Breast epithelium (tissue), 4 donors: Measurements from ENCODE around the gene PLEKHG7. TPM values are rescaled to one million over a fixed set of nuclear protein-coding genes. Genes with fewer than 3 reads are reported as not detected.

Experiments
- DNase-seq, 2 donors: peaks; one replicate each; pipeline ENCODE4 v3.0.0-alpha.2; 2019; ENCODE audit warnings: low spot score in 2 of 2
- H3K27ac ChIP-seq, 2 donors: fragments of 200-600 bp; sonication (generic) in 1 of 2; one replicate each; pipeline ENCODE4 v1.5.1; 2016 to 2019; ENCODE audit warnings: mild to moderate bottlenecking in 1 of 2
- H3K27me3 ChIP-seq, 2 donors: fragments of 200-600 bp; sonication (generic) in 1 of 2; one replicate each; pipeline versions ENCODE4 v1.5.1 to v1.6.0; 2017 to 2019; ENCODE audit warnings: control low read depth in 1 of 2, mild to moderate bottlenecking in 1 of 2
- H3K36me3 ChIP-seq: fragments of 200-600 bp; one replicate; pipeline ENCODE4 v1.5.1; 2019
- H3K4me1 ChIP-seq, 2 donors: fragments of 200-600 bp; sonication (generic); one replicate each; pipeline ENCODE4 v1.5.1; 2016 to 2019; ENCODE audit warnings: control low read depth in 1 of 2
- H3K4me3 ChIP-seq, 3 donors: fragments of 200-600 bp; sonication (generic); 1 replicate in 2 of 3; 2 replicates in 1 of 3; pipeline ENCODE4 v1.5.1; 2016 to 2019; ENCODE audit warnings: mild to moderate bottlenecking in 3 of 3, moderate library complexity in 2 of 3
- H3K9me3 ChIP-seq, 2 donors: fragments of 200-600 bp; sonication (generic) in 1 of 2; one replicate each; pipeline ENCODE4 v1.5.1; 2016 to 2019; ENCODE audit warnings: control low read depth in 1 of 2
- POLR2A ChIP-seq: fragments of 450-650 bp; IDR thresholded peaks from one replicate; pipeline ENCODE4 v1.6.1; 2016; ENCODE audit warnings: antibody characterized with exemption, mild to moderate bottlenecking, moderate library complexity
- POLR2AphosphoS5 ChIP-seq, 3 donors: sonication (generic); formaldehyde crosslinking; IDR thresholded peaks; one replicate each; pipeline ENCODE4 v1.6.1; 2017; ENCODE audit warnings: antibody characterized with exemption in 3 of 3
- intact Hi-C: fragments of 100-400 bp; cut with DNase I; formaldehyde crosslinking; loops from one replicate; pipeline ENCODE4 v1.15.1; 2023; ENCODE audit warnings: low total_unique reads
- total RNA-seq, 3 donors: library from RNA; depleted of rRNA; stranded (reverse); fragments of >200 nt; gene quantifications; one replicate each; pipeline ENCODE4 v1.1.0, GENCODE V29; 2016
- TF ChIP-seq, protein P1 (sequence below), 3 donors: fragments of 450-650 bp; IDR thresholded peaks; one replicate each; pipeline ENCODE4 v1.5.1; 2016 to 2017; ENCODE audit warnings: antibody characterized with exemption in 3 of 3, mild to moderate bottlenecking in 3 of 3, moderate library complexity in 3 of 3

The PLEKHG7 gene
- total RNA-seq, 3 donors from 2014 or later, result 0.15 to 0.33 TPM; not detected in 1

DNA sequence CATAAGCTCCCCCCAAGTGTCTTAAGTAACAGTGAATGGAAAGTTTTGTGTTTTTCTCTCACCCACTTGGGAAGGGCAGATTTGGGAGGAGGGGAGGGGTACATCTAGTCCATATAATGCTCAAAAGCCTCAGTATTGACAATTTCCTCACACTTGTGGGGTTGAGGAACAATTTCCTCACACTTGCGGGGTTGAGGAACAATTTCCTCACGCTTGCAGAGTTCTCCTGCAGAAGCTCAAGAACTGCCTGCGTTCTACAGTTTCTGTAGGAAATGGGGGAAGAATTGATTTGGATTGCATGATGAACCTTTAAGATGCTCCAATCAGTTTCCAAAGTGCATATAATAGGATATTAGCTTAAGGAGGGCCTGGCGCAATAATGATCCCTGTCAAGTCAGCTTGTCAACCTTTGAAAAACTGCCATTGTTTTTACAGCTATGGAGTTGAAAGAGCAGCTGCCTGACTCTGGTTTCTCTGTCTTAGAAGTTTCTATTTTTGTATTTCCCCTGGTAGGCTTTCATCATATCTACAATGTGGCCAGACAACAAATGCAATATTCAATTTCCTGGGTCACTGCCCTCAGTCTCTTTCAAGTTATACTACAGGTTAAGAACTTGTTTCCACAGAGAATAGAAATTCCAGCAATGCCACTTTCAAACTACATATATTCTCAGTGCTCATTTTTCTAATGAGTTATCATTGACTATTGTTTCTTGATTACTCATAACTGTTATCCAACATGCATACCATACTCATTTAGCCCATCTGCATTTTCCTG, 66.5 kb downstream of the PLEKHG7 start:
- no peak for DNase-seq

DNA sequence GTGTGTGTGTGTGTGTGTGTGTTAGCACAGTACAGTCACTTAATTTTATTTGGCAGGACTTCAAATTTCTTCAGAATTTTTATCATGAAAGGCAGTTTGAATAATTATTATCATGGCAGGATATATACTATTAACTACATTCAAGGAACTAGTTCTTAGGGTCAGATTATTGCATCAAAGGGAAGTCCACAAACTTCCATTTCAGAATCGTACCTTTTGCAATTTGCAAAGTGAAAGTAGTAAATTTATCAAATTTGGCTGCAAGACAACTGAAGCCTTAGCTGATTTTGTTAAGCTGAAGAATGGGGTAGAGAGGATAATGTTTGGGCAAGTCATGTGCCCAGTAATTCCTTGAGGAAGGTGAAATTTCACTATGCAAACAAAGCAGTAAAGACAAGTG, 68.2 kb downstream of the PLEKHG7 start:
- H3K27ac ChIP-seq, result no peak overlapping the region
- H3K4me1 ChIP-seq, result no peaks in the 10 kb centered on the region
- no peaks in the 10 kb centered on the region for H3K27me3 ChIP-seq
- no peak for TF ChIP-seq POLR2A
- TF ChIP-seq, protein P1, sequence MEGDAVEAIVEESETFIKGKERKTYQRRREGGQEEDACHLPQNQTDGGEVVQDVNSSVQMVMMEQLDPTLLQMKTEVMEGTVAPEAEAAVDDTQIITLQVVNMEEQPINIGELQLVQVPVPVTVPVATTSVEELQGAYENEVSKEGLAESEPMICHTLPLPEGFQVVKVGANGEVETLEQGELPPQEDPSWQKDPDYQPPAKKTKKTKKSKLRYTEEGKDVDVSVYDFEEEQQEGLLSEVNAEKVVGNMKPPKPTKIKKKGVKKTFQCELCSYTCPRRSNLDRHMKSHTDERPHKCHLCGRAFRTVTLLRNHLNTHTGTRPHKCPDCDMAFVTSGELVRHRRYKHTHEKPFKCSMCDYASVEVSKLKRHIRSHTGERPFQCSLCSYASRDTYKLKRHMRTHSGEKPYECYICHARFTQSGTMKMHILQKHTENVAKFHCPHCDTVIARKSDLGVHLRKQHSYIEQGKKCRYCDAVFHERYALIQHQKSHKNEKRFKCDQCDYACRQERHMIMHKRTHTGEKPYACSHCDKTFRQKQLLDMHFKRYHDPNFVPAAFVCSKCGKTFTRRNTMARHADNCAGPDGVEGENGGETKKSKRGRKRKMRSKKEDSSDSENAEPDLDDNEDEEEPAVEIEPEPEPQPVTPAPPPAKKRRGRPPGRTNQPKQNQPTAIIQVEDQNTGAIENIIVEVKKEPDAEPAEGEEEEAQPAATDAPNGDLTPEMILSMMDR (IDR thresholded peaks at IDR 0.05), result no peak
- no peak for TF ChIP-seq POLR2AphosphoS5 (IDR thresholded peaks at IDR 0.05)
- intact Hi-C loops, result no loop called here
- DNase-seq, result no peak
- H3K36me3 ChIP-seq, result no peaks in the 10 kb centered on the region
- H3K4me3 ChIP-seq, result no peak overlapping the region
- H3K9me3 ChIP-seq, result no peaks in the 10 kb centered on the region

More for the DNA sequence above, 66.5 kb downstream of the PLEKHG7 start:
- Histone ChIP-seq H3K4me3 (no peak overlapping the region), H3K27me3 (no peaks in the 10 kb centered on the region), H3K27ac (peak overlapping the region in 1 of 2 donors; percentile 29), H3K9me3 (no peaks in the 10 kb centered on the region), H3K4me1 (no peaks in the 10 kb centered on the region), H3K36me3 (no peaks in the 10 kb centered on the region)
- intact Hi-C loops, result no loop called here
- TF ChIP-seq POLR2A, result no peak
- TF ChIP-seq, protein P1 (IDR thresholded peaks at IDR 0.05), result no peak
- no peak for TF ChIP-seq POLR2AphosphoS5 (IDR thresholded peaks at IDR 0.05)

DNA sequence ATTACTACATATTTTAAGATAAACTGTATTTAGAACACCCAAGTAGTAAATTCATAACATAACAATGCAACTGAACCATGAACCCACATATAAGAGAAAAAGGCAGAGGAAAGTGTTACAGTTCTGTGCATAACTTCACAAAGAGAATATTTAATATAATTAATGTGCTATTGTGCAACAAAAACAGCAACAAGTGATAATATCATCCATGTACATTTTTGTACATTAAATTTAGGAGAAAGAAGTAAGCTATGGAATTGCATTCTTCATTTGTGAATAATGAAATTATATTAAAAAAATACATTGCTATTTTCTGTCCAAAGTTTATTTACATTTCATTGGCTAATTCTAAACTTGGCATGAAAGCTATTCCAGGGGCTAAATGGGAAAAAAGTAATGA, 72.6 kb downstream of the PLEKHG7 start:
- Histone ChIP-seq H3K4me3 (no peak overlapping the region), H3K4me1 (no peaks in the 10 kb centered on the region), H3K36me3 (no peaks in the 10 kb centered on the region), H3K9me3 (no peaks in the 10 kb centered on the region), H3K27me3 (no peaks in the 10 kb centered on the region), H3K27ac (no peak overlapping the region)
- no peak for TF ChIP-seq POLR2A
- TF ChIP-seq POLR2AphosphoS5 (IDR thresholded peaks at IDR 0.05), result no peak
- TF ChIP-seq, protein P1 (IDR thresholded peaks at IDR 0.05), result no peak
- no peak for DNase-seq
- intact Hi-C loops, result no loop called here

DNA sequence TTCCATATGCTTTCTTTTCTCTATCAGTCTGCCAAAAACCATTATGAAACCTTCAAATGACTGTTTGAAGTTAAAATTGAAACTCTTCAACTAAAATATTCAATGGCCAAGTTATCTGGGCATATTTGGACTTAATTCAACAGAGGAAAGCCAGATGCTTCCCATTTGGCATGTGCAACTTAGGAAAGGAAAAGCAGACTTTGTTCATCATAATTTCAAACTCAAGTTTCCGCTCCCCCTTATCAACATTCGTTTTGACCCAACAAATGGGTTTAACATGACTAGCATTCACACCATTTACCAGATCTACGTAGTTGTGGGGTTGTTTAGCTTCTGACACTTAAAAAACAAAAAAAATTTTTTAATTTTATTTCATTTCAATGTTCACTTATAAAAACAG, 75.7 kb downstream of the PLEKHG7 start:
- intact Hi-C loops, result no loop called here
- Histone ChIP-seq H3K27me3 (no peaks in the 10 kb centered on the region), H3K27ac (no peak overlapping the region), H3K4me1 (no peaks in the 10 kb centered on the region), H3K9me3 (no peaks in the 10 kb centered on the region), H3K36me3 (no peaks in the 10 kb centered on the region), H3K4me3 (no peak overlapping the region)
- TF ChIP-seq POLR2AphosphoS5 (IDR thresholded peaks at IDR 0.05), result no peak
- DNase-seq, result no peak

DNA sequence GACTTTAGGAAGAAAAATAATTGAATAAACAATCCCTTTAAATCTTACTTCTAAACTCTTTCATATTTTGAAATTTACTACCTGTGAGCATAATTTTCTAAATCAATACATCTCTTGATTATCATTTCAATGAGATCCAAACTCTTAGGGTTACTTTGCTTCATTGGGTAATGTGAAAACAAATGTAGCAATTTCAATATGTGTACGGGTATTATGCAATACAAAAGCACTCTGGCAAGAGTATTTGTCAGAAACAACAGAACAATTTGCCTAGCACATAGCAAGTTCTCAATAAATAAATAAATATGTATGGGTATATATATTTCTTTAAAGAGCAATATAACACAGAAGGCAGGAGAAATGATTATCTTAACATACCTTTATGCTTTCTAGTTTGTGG, 77.1 kb downstream of the PLEKHG7 start:
- H3K36me3 ChIP-seq, result no peaks in the 10 kb centered on the region
- intact Hi-C loops, result no loop called here

More for the DNA sequence above, 77.1 kb downstream of the PLEKHG7 start:
- Histone ChIP-seq H3K27ac (no peak overlapping the region), H3K27me3 (no peaks in the 10 kb centered on the region), H3K4me3 (no peak overlapping the region), H3K4me1 (no peaks in the 10 kb centered on the region), H3K9me3 (no peaks in the 10 kb centered on the region)
- DNase-seq, result no peak
- no peak for TF ChIP-seq POLR2AphosphoS5 (IDR thresholded peaks at IDR 0.05)
- TF ChIP-seq, protein P1 (IDR thresholded peaks at IDR 0.05), result no peak
